ENCODE data around the gene DYDC1. TPM values are rescaled to one million over a fixed set of nuclear protein-coding genes. Genes with fewer than 3 reads are reported as not detected.

Gene DYDC1
- total RNA-seq, 1 donor: not detected

- H3K79me2 ChIP-seq (ENCODE audit: insufficient read depth, low read length): no peaks in the 10 kb centered on the region
- no peaks in the 10 kb centered on the region for H4K20me1 ChIP-seq (ENCODE audit: insufficient read depth, low read length)
- no peaks in the 10 kb centered on the region for H3K9me3 ChIP-seq (ENCODE audit: low read depth, low read length)
- TF ChIP-seq CTCF (IDR thresholded peaks at IDR 0.05; ENCODE audit: extremely low read depth, low read depth, low read length): no peak
- peaks cover 15% of the 10 kb centered on the region for H3K27me3 ChIP-seq (ENCODE audit: insufficient read depth, low read length)
- no peak for DNase-seq (ENCODE audit: insufficient read length, low spot score, missing footprints)
- H3K36me3 ChIP-seq (ENCODE audit: insufficient read depth, low read length): no peaks in the 10 kb centered on the region
- H3K4me2 ChIP-seq (ENCODE audit: insufficient read depth, low read length): no peak overlapping the region
- H3K4me3 ChIP-seq (ENCODE audit: insufficient read depth, low read length): no peak overlapping the region
- no peak overlapping the region for H3K27ac ChIP-seq (ENCODE audit: low read depth, low read length)
- no peak overlapping the region for H2AFZ ChIP-seq (ENCODE audit: low read length)
- H3K4me1 ChIP-seq (ENCODE audit: insufficient read depth, low read length): no peaks in the 10 kb centered on the region
Measured at GRCh38 chr10:80351220-80351619, 5.3 kb downstream of the DYDC1 start.

- Histone ChIP-seq H3K4me2 (ENCODE audit: insufficient read depth, low read length) (no peak overlapping the region), H3K9me3 (ENCODE audit: low read depth, low read length) (no peaks in the 10 kb centered on the region), H3K27me3 (ENCODE audit: insufficient read depth, low read length) (peaks cover 5% of the 10 kb centered on the region), H3K27ac (ENCODE audit: low read depth, low read length) (no peak overlapping the region), H3K4me1 (ENCODE audit: insufficient read depth, low read length) (no peaks in the 10 kb centered on the region), H3K36me3 (ENCODE audit: insufficient read depth, low read length) (no peaks in the 10 kb centered on the region), H3K4me3 (ENCODE audit: insufficient read depth, low read length) (no peak overlapping the region), H3K79me2 (ENCODE audit: insufficient read depth, low read length) (no peaks in the 10 kb centered on the region), H2AFZ (ENCODE audit: low read length) (no peak overlapping the region), H4K20me1 (ENCODE audit: insufficient read depth, low read length) (no peaks in the 10 kb centered on the region)
- no peak for DNase-seq (ENCODE audit: insufficient read length, low spot score, missing footprints)
- no peak for TF ChIP-seq CTCF (IDR thresholded peaks at IDR 0.05; ENCODE audit: extremely low read depth, low read depth, low read length)
Measured at GRCh38 chr10:80350251-80350650, 6.3 kb downstream of the DYDC1 start.

GRCh38 chr10:80344912-80345311 is 11.6 kb downstream of the DYDC1 start:
- no peak overlapping the region for H3K4me2 ChIP-seq (ENCODE audit: insufficient read depth, low read length)
- H3K79me2 ChIP-seq (ENCODE audit: insufficient read depth, low read length): no peaks in the 10 kb centered on the region
- TF ChIP-seq CTCF (IDR thresholded peaks at IDR 0.05; ENCODE audit: extremely low read depth, low read depth, low read length): no peak
- H3K27me3 ChIP-seq (ENCODE audit: insufficient read depth, low read length): no peaks in the 10 kb centered on the region
- H3K27ac ChIP-seq (ENCODE audit: low read depth, low read length): no peak overlapping the region
- no peaks in the 10 kb centered on the region for H3K36me3 ChIP-seq (ENCODE audit: insufficient read depth, low read length)
- H3K4me1 ChIP-seq (ENCODE audit: insufficient read depth, low read length): no peaks in the 10 kb centered on the region
- H4K20me1 ChIP-seq (ENCODE audit: insufficient read depth, low read length): no peaks in the 10 kb centered on the region
- H3K9me3 ChIP-seq (ENCODE audit: low read depth, low read length): no peaks in the 10 kb centered on the region
- no peak for DNase-seq (ENCODE audit: insufficient read length, low spot score, missing footprints)
- H3K4me3 ChIP-seq (ENCODE audit: insufficient read depth, low read length): no peak overlapping the region
- no peak overlapping the region for H2AFZ ChIP-seq (ENCODE audit: low read length)

- Histone ChIP-seq H2AFZ (ENCODE audit: low read length) (no peak overlapping the region), H3K79me2 (ENCODE audit: insufficient read depth, low read length) (no peaks in the 10 kb centered on the region), H3K36me3 (ENCODE audit: insufficient read depth, low read length) (no peaks in the 10 kb centered on the region), H3K4me1 (ENCODE audit: insufficient read depth, low read length) (no peaks in the 10 kb centered on the region), H4K20me1 (ENCODE audit: insufficient read depth, low read length) (no peaks in the 10 kb centered on the region), H3K27ac (ENCODE audit: low read depth, low read length) (no peak overlapping the region), H3K4me3 (ENCODE audit: insufficient read depth, low read length) (no peak overlapping the region), H3K9me3 (ENCODE audit: low read depth, low read length) (no peaks in the 10 kb centered on the region), H3K27me3 (ENCODE audit: insufficient read depth, low read length) (no peaks in the 10 kb centered on the region), H3K4me2 (ENCODE audit: insufficient read depth, low read length) (no peak overlapping the region)
- no peak for DNase-seq (ENCODE audit: insufficient read length, low spot score, missing footprints)
- TF ChIP-seq CTCF (IDR thresholded peaks at IDR 0.05; ENCODE audit: extremely low read depth, low read depth, low read length): no peak
Measured at GRCh38 chr10:80344276-80344675, 12.3 kb downstream of the DYDC1 start.
